Testis (tissue), 3 donors: Measurements from ENCODE around the gene MTMR3. TPM values are rescaled to one million over a fixed set of nuclear protein-coding genes. Genes with fewer than 3 reads are reported as not detected.

Source experiments
- DNase-seq: peaks from one replicate; pipeline ENCODE4 v3.0.0-alpha.2; 2019
- H3K27ac ChIP-seq, 2 donors: fragments of 200-600 bp; sonication (generic); one replicate each; pipeline ENCODE4 v1.5.1; 2019
- H3K27me3 ChIP-seq: fragments of 200-600 bp; sonication (generic); one replicate; pipeline ENCODE4 v1.5.1; 2019
- H3K36me3 ChIP-seq: fragments of 200-600 bp; sonication (generic); one replicate; pipeline ENCODE4 v1.5.1; 2017; ENCODE audit warnings: low read depth; ENCODE audit errors: missing control alignments
- H3K4me1 ChIP-seq: fragments of 200-600 bp; sonication (generic); one replicate; pipeline ENCODE4 v1.5.1; 2019
- H3K4me3 ChIP-seq, 2 donors: fragments of 200-600 bp; sonication (generic); one replicate each; pipeline ENCODE4 v1.5.1; 2017 to 2019
- H3K9me3 ChIP-seq: fragments of 200-600 bp; sonication (generic); one replicate; pipeline ENCODE4 v1.5.1; 2017
- CTCF ChIP-seq, 3 experiments: fragments of 450-650 bp in 2 of 3; fragments of 200-600 bp in 1 of 3; sonication (generic) in 1 of 3; IDR thresholded peaks; one replicate each; pipeline ENCODE4 v1.5.1; 2016 to 2019; ENCODE audit warnings: antibody characterized with exemption in 3 of 3, mild to moderate bottlenecking in 2 of 3, moderate library complexity in 1 of 3
- POLR2A ChIP-seq: fragments of 450-650 bp; IDR thresholded peaks from one replicate; pipeline ENCODE4 v1.6.1; 2017; ENCODE audit warnings: antibody characterized with exemption, mild to moderate bottlenecking, moderate library complexity
- WGBS, 2 donors: methylation state at CpG; one replicate each; pipeline ENCODE4 v1.1.5; 2018; 5-methylcytosine and 5-hydroxymethylcytosine counted together
- intact Hi-C: fragments of 100-400 bp; cut with DNase I; formaldehyde crosslinking; loops from one replicate; pipeline ENCODE4 v1.15.1; 2023; ENCODE audit warnings: low total_unique reads
- polyA plus RNA-seq: library from polyadenylated mRNA; stranded (reverse); fragments of 350-450 nt; fragmentation: Illumina TruSeq; extraction: RNeasy Lipid Tissue Mini Kit (QIAGEN cat#74804); gene quantifications from one replicate; pipeline ENCODE4 v1.2.3, GENCODE V29; 2014; ENCODE audit warnings: low read depth, low replicate concordance; ENCODE audit not compliant: insufficient read depth
- total RNA-seq, 2 donors: library from RNA; depleted of rRNA; stranded (reverse); fragments of >200 nt; gene quantifications; one replicate each; pipeline ENCODE4 v1.2.3, GENCODE V29; 2016

The MTMR3 gene
- total and polyA plus RNA-seq, 3 donors from 2014 or later = 75.2 to 137 (median 130) TPM

GRCh38 chr22:29979777-29980321 is 96.9 kb downstream of the MTMR3 start:
- Histone ChIP-seq H3K4me1 (no peaks in the 10 kb centered on the region), H3K4me3 (no peak overlapping the region), H3K9me3 (no peaks in the 10 kb centered on the region), H3K27ac (no peak overlapping the region), H3K27me3 (no peaks in the 10 kb centered on the region), H3K36me3 (no peaks in the 10 kb centered on the region)
- no peak for DNase-seq
- intact Hi-C loops = no loop called here
- TF ChIP-seq POLR2A (no peak), CTCF (IDR thresholded peaks at IDR 0.05) (no peak)
- WGBS, 2 donors = 54 to 65% methylated on average over 3 of the region's 3 CpGs

GRCh38 chr22:29983296-29983917 is 100.4 kb downstream of the MTMR3 start:
- Histone ChIP-seq H3K9me3 (no peaks in the 10 kb centered on the region), H3K27me3 (no peaks in the 10 kb centered on the region), H3K4me1 (no peaks in the 10 kb centered on the region), H3K4me3 (no peak overlapping the region), H3K36me3 (no peaks in the 10 kb centered on the region), H3K27ac (no peak overlapping the region)
- TF ChIP-seq POLR2A (no peak), CTCF (IDR thresholded peaks at IDR 0.05) (no peak)
- no peak for DNase-seq
- intact Hi-C loops = no loop called here
- 91% methylated on average over 10 of the region's 10 CpGs for WGBS, 2 donors

GRCh38 chr22:29985912-29986311 is 102.9 kb downstream of the MTMR3 start:
- 63 to 69% methylated on average over 1 of the region's 1 CpG for WGBS, 2 donors
- no peak overlapping the region for H3K4me3 ChIP-seq
- H3K36me3 ChIP-seq = no peaks in the 10 kb centered on the region
- DNase-seq = no peak
- H3K4me1 ChIP-seq = no peaks in the 10 kb centered on the region
- no peak overlapping the region for H3K27ac ChIP-seq
- no peak for TF ChIP-seq CTCF (IDR thresholded peaks at IDR 0.05)
- intact Hi-C loops = no loop called here
- H3K9me3 ChIP-seq = no peaks in the 10 kb centered on the region
- no peaks in the 10 kb centered on the region for H3K27me3 ChIP-seq

GRCh38 chr22:29987137-29987536 is 104.2 kb downstream of the MTMR3 start:
- Histone ChIP-seq H3K4me3 (no peak overlapping the region), H3K36me3 (no peaks in the 10 kb centered on the region), H3K9me3 (no peaks in the 10 kb centered on the region), H3K4me1 (no peaks in the 10 kb centered on the region), H3K27ac (no peak overlapping the region), H3K27me3 (no peaks in the 10 kb centered on the region)
- DNase-seq = no peak
- TF ChIP-seq POLR2A = no peak
- TF ChIP-seq CTCF (IDR thresholded peaks at IDR 0.05) = no peak
- 29 to 38% methylated on average over 1 of the region's 1 CpG for WGBS, 2 donors
- intact Hi-C loops = no loop called here

- Histone ChIP-seq H3K27ac (no peak overlapping the region), H3K27me3 (no peaks in the 10 kb centered on the region), H3K36me3 (no peaks in the 10 kb centered on the region), H3K9me3 (no peaks in the 10 kb centered on the region), H3K4me1 (no peaks in the 10 kb centered on the region), H3K4me3 (no peak overlapping the region)
- WGBS, 2 donors = 92 to 98% methylated on average over 2 of the region's 2 CpGs
- TF ChIP-seq CTCF (IDR thresholded peaks at IDR 0.05) (no peak), POLR2A (no peak)
- no peak for DNase-seq
- intact Hi-C loops = no loop called here
These were observed 105.7 kb downstream of the MTMR3 start for GRCh38 chr22:29988719-29989118.
